Measurements from ENCODE around the gene TMPRSS2.

The TMPRSS2 gene

GRCh38 chr21:41451753-41452676, 55.9 kb downstream of the TMPRSS2 start:
- no peak for DNase-seq (ENCODE audit: low read depth in 2 of 2, low spot score in 1 of 2)

GRCh38 chr21:41449613-41450012, 58.3 kb downstream of the TMPRSS2 start:
- no peak for DNase-seq (ENCODE audit: low read depth in 2 of 2, low spot score in 1 of 2)

GRCh38 chr21:41447356-41447755, 60.6 kb downstream of the TMPRSS2 start:
- no peak for DNase-seq (ENCODE audit: low read depth in 2 of 2, low spot score in 1 of 2)

GRCh38 chr21:41446586-41446985, 61.4 kb downstream of the TMPRSS2 start:
- no peak for DNase-seq (ENCODE audit: low read depth in 2 of 2, low spot score in 1 of 2)

GRCh38 chr21:41445465-41445862, 62.5 kb downstream of the TMPRSS2 start:
- DNase-seq (ENCODE audit: low read depth in 2 of 2, low spot score in 1 of 2) = no peak

GRCh38 chr21:41444703-41445464, 63.1 kb downstream of the TMPRSS2 start:
- DNase-seq (ENCODE audit: low read depth in 2 of 2, low spot score in 1 of 2) = no peak

GRCh38 chr21:41443562-41443961, 64.4 kb downstream of the TMPRSS2 start:
- DNase-seq (ENCODE audit: low read depth in 2 of 2, low spot score in 1 of 2) = no peak

GRCh38 chr21:41442481-41443186, 65.3 kb downstream of the TMPRSS2 start:
- no peak for DNase-seq (ENCODE audit: low read depth in 2 of 2, low spot score in 1 of 2)

- DNase-seq (ENCODE audit: low read depth in 2 of 2, low spot score in 1 of 2) = no peak
Measured at GRCh38 chr21:41441546-41441945, 66.4 kb downstream of the TMPRSS2 start.

GRCh38 chr21:41439248-41439647, 68.7 kb downstream of the TMPRSS2 start:
- no peak for DNase-seq (ENCODE audit: low read depth in 2 of 2, low spot score in 1 of 2)

GRCh38 chr21:41438425-41439113, 69.4 kb downstream of the TMPRSS2 start:
- no peak for DNase-seq (ENCODE audit: low read depth in 2 of 2, low spot score in 1 of 2)

GRCh38 chr21:41437729-41438128, 70.2 kb downstream of the TMPRSS2 start:
- DNase-seq (ENCODE audit: low read depth in 2 of 2, low spot score in 1 of 2) = no peak

- DNase-seq (ENCODE audit: low read depth in 2 of 2, low spot score in 1 of 2) = no peak
Measured at GRCh38 chr21:41435706-41436105, 72.3 kb downstream of the TMPRSS2 start.

- no peak for DNase-seq (ENCODE audit: low read depth in 2 of 2, low spot score in 1 of 2)
Measured at GRCh38 chr21:41433566-41433965, 74.4 kb downstream of the TMPRSS2 start.

- no peak for DNase-seq (ENCODE audit: low read depth in 2 of 2, low spot score in 1 of 2)
Measured at GRCh38 chr21:41432562-41433460, 75.1 kb downstream of the TMPRSS2 start.

- DNase-seq (ENCODE audit: low read depth in 2 of 2, low spot score in 1 of 2) = no peak
Measured at GRCh38 chr21:41431788-41432548, 76.0 kb downstream of the TMPRSS2 start.

- DNase-seq (ENCODE audit: low read depth in 2 of 2, low spot score in 1 of 2) = no peak
Measured at GRCh38 chr21:41429925-41430491, 78.0 kb downstream of the TMPRSS2 start.

GRCh38 chr21:41429305-41429704, 78.7 kb downstream of the TMPRSS2 start:
- DNase-seq (ENCODE audit: low read depth in 2 of 2, low spot score in 1 of 2) = no peak

- no peak for DNase-seq (ENCODE audit: low read depth in 2 of 2, low spot score in 1 of 2)
Measured at GRCh38 chr21:41428847-41429246, 79.1 kb downstream of the TMPRSS2 start.
